ENCODE results near the gene ICE2.
"Not testable (repeated sequence)": the region's sequence is repeated elsewhere in the genome, so short reads cannot be mapped to it uniquely, and the experiment has no call there.

Gene ICE2

DNA sequence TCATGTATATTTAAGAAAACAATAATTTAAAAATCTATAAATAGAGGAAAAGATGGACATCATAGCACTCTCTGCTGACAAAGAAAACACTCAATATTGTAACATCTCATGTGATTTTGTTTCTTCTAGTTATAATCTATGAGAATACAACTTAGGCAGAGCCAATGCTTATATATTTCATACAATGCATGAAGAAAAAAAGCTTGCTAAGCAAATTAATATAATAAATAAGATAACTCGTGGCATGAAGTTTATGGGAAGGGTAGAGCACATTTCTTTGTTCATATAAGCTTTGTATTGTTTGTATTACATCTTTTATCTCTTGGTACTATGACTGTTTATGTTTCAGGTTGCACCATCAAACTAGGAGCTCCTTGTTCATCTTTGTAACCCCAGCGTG lies 73.5 kb downstream of the ICE2 start:
- DNase-seq: no peak

- not testable (repeated sequence) for DNase-seq
These were observed 74.6 kb downstream of the ICE2 start for GRCh38 chr15:60404351-60404750.

DNA sequence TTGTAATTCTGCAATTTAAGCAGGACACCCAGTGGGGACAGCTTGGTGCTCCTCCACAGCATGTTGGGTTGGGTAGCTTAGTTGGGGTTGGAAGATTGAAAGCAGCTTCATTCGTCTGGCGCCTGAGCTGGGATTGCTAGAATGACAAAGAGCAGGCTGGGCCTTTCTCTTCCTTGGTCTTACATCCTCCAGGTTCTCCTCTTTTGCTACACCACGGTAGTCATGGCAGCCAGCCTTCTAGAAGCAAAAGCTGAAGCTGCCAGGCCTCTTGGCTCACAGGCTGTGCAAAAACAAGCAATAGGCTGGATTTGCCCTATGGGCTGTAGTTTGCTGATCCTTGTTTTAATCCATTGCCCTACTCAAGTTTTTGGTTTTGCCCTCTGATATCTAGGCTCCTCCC lies 78.0 kb downstream of the ICE2 start:
- DNase-seq: no peak

DNA sequence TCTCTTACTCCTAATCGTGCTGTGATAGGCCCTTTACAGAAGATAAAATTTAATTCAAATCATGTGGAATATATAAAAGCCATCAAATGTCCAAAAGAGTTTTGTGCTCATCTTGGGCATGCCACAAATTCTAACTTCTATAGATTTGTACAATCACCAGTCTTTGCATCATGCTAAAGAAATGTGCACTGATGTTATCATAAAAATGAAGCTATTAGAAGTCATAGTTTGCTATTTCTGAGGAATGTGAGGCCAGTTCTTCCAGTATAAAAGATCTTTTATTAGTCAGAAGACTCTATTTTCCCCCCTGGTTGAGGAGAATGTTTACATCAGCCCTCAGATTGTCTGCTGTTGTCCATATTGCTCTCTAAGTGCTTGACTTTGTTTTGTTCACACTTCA lies 79.0 kb downstream of the ICE2 start:
- no peak for DNase-seq

DNA sequence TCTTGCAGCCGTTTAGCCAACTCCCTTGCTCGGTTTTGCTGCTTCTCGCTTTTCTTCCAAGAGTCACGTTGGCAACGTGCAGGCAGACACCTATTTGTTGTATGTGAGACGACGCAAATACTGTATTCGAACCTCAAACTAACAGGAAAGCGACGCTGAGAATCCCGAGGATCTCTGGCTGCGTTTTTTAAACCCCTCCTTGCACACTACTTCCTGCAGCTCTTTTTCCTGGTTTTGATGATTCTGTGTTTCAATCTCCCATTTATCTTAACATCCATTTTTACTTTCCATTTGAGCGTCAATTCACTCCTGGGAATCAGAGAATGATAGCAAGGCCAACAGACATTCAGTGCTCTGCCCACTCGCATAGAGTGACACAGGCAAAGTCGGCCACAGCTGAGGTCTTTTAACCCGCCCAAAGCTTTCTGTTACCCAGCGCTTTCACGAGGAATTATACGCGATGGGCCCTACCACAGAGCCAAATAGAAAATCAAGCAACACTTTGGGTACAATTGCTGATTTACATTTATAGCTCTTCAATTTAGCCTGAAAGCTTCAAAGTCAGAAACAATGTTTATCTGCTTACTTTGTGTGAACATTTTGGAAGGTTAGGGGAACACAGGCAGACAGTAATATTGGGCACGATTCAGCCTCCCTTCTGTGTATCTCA lies 79.6 kb downstream of the ICE2 start:
- no peak for DNase-seq

DNA sequence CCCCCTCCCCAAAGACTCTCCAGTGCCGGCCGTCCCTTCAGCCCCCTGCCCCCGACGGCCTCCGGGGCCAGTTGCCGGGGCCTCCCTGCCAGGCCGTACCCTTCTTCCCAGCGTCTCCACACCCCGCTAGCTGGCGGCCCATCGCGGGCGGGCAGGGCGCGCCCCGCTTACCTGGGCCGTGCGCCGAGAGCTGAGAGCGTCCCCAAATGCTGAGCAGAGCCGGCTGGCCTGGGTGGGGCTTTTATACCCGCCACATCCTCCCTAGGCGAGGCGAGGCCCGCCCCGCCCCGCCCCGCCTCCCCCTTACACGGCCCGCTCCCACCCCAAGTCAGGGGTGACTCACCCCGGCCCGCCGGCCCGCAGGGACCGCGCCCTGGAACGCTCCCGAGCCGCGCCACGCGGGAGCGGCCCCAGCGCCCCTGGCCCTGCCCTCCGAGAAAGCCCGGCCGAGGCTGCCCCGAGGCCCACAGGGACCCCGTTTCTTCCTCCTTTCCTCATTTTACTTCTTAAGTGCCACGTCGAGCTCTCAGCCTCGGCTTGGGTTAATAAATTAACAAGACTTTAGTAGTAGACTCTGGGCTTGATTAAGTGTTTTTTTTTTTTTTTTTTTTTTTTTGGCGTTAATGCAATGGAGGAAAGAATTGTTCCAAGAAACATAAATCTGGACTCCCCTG lies 81.0 kb downstream of the ICE2 start, which contains the start of gene ANXA2:
ANXA2 (minus strand) TSS at position 215 of the 674 bp plus-strand sequence. CDS start 11,911 bp downstream, outside the sequence.
- DNase-seq: peak; percentile 81

- DNase-seq: peak; percentile 85
These were observed 81.8 kb downstream of the ICE2 start for GRCh38 chr15:60396958-60397771.

DNA sequence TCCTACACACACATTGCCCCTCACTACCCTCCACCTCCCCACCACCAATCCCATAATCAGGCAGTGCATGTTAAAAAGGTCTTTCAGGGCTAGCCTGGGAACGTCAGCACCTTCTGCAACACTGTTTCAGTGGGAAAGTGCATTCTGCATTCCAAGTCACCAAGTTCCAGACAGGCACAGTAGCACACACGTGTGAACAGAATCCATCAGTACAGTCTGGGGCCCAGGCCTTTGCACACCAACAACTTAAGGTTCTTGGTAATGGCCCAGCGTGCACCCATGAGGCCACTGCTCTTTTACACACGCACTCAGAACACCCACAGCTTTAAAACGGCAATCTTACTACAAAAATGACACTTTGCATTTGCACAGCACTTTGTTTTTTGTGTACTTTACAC lies 82.4 kb downstream of the ICE2 start:
- DNase-seq: no peak

DNA sequence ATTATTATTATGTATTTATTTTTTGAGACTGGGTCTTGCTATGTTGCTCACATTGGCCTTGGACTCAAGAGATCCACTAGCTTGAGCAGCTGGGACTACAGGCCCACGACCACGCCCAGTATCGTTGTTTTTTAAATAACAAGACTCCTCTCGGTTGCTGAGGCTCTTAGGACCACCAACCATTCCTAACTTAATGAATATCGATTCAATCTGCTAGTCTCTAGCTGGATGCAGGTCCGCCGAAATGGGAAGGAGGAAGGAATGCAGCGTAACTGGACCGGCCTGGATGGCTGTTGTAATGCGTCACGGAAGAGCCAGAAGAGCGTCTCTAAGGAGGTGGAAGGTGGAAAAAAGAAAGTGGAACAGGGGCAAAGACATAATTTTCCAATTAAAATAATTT lies 82.8 kb downstream of the ICE2 start:
- no peak for DNase-seq

DNA sequence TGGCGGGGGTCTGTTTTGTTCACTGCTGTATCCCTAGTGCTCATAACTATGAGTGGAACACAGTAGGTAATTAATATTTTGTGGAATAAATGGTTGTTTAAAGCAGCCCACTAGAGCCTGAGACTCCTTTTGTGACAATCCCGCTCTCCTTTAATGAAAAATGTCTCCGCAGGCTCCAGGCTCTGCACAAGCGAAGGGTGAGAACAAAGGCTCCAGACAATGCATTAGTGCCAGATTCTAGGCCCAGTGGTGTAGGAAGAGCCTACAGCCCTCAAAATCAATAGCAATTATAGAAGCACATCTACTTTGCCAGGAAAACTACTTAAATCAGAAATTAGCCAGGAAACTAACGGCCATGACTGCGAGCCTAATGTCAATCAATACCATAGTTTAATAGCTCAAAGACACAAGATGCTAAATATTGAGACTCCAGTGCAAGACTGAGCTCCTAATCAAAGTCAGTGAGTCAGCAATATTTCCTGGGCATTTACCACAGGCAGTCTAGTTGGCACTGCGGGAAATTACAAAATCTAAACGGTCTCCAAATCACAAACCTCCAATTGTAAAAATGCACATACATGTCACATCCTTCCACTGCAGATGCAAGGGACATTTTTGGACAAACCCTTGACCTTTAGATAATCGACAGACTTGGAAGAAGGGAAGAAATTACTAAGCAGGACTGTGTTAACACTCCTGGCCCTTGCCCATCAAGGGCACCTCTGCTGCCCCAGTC lies 83.5 kb downstream of the ICE2 start:
- DNase-seq: no peak

- DNase-seq: no peak
These were observed 84.2 kb downstream of the ICE2 start for GRCh38 chr15:60394689-60395097.

DNA sequence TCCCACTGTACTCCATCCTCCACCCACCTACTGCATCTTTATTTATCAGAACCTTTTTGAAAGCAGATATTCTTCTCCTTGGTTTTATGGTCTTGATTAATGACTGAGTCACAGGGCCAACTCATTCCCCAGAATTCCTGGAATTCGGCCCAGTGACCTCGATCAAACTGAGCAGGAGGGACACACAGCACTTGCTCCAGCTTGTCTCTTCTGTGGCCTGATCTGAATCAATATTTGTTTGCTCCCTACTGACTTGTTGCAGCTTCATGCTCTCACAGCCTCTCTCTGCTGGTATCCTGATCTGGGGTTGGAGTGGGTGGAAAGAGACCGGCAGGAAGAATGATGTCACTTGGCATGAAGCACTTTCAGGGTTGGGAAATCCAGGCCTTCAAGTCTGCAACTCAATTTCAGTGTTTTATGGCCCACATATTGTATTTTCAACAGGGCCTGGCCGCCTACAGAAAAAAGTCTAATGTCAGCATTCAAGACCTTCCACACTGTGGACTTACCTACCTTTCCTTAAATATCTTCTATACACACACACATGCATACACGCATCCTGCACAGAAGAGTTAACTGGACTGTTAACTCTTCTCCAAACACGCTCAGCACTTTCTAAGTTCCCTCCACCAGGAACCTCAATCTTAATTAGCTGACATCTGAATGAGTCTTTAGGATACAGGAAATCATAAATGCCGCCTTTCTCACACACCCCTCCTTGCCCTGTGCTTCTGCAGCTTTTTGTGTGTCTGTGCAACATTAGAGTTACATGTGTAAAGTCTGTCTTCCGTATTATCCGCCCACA lies 85.8 kb downstream of the ICE2 start:
- DNase-seq: no peak

- no peak for DNase-seq
These were observed 86.3 kb downstream of the ICE2 start for GRCh38 chr15:60392601-60392985.

DNA sequence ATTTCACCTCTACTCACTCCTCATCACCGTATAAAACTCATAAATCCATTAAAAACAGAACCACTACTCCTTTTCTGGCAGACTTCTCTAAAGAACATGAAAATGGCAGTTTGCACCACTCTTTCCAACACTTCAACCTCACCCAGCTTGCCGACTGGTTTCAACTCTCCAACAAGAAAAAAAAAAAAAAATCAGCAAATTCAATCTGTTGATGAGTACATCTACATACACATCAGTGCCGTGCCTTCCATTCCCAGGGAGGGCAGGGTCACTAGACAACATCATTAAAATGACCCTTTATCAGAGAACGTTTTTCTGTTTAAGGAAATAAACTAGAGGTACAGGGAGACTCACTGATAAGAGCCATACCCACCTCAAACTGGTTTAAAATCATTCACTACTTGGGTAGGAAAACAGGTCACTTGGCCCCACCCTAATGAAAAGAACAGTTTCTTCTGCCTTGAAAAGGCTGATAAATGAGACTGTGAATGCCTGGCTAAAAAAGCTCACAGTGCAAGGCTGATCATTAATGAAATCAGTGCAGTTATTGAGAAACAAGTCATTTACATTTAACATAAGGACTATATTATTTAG lies 87.1 kb downstream of the ICE2 start:
- no peak for DNase-seq

DNA sequence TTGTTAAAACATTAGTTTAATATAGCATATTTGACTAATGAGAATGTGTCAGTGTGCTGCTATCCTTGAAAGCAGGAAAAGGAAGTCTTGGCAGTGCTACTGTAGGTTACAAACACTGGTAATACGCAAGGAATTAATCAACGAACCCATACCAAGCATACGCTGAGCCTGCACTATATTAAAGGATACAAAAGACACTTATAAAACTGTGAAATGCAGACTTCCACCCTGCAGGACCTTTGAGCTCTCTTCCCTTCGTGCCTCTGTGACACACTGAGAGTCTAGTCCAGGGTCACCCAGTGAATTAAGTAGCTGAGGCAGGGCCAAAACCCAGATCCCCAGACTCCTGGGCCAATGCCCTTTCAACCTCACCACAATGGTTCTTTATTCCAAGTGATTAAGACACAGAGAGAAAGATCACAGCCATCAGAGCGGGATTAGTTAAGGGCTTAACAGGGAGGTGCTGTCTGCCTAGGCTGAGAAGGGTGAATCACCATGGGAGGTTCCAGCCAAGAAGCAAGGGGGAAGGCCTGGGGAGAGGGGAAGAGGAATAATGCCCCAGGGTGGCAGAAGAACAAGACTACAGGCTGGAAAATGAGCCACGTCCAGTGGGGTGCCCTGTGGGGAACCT lies 88.0 kb downstream of the ICE2 start:
- peak; percentile 40 for DNase-seq

DNA sequence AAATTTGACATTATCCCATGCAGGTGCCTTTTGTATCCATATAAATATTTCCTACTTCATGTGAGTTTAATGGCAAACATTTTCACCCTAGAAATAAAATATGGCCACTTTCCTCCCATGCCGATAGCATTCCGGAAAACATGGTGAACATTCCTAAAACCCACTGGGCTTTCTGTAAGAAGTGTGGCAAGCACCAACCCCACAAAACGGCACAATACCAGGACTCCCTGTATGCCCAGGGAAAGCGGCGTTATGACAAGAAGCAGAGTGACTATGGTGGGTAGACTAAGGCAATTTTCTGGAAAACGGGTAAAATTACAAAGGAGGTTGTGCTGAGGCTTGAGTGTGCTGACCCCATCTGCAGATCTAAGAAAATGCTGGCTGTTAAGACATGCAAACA lies 88.7 kb downstream of the ICE2 start:
- DNase-seq: no peak

GRCh38 chr15:60389261-60390077 lies 89.5 kb downstream of the ICE2 start:
- DNase-seq: no peak

- no peak for DNase-seq
These were observed 91.6 kb downstream of the ICE2 start for GRCh38 chr15:60387321-60387720.

GRCh38 chr15:60386615-60387014 lies 92.3 kb downstream of the ICE2 start:
- no peak for DNase-seq

All from OCI-M1 (cell line).